ENCODE results near the gene ESRRA. TPM values are rescaled to one million over a fixed set of nuclear protein-coding genes. Genes with fewer than 3 reads are reported as not detected.

The ESRRA gene
- total and polyA plus RNA-seq, 2 of the 13 experiments (the other 11 are each of a cell fraction or from before 2014, with no cell fraction given) = 18.1 to 36.3 TPM

DNA sequence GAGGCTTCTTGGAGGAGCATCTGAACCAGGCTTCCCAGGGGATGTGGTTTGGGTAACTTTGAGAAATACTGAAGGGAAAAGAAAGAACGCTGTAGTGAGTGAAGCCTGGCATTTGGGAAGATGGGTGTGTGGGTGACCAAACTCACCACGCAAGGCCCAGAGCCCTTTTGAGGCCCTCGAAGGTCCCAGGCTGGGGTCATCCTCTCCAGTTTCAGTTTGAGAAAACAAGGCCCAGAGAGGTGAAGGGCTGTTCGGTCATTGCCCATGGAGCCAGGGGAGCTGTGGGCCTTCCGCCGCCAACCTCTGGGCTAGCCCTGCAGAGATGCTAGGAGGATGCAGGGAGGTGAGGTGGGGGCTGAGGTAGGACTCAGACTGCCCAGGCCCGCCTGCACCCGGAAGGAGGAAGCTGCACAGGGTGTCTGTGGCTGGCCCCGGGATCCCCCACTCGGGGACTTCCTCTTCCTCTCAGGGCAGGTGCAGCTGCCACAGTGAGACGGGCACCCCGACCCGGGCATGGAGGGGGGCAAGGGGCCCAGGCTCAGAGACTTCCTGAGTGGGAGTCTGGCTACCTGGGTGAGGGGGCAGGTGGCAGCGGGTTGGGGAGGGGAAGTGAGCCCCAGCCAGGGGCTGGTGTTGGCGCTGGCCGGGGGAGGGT lies 34.6 kb downstream of the ESRRA start, which contains the start of gene CCDC88B:
Gene CCDC88B (plus strand): TSS at position 451 of the 655 bp plus-strand sequence. CDS start 63 bp downstream, at position 514.
- no peak for FAIRE-seq
- no peak within 1 kb of the TSS for H3K27ac ChIP-seq (ENCODE audit: extremely low read length, insufficient read depth, low read length)
- in situ Hi-C loops (cut with HindIII; ENCODE audit: extremely low pct_ligation_motif_present, low pct_unique_long_range_greater_than_20kb) = no loop called here
- peaks cover 3 to 40% of the 10 kb centered on the region in 2 experiments; a peak in 3 of 5 replicates for H3K27me3 ChIP-seq (ENCODE audit: control insufficient read depth in 1 of 2, insufficient read depth in 2 of 2, low read length in 2 of 2)
- CTCF ChIA-PET (ENCODE audit: low intra/inter-chr PET ratio, low total read pairs) = interaction anchor here (0.8 kb wide), 1 partner anchor 16 kb away, joined by 3 read pairs; no protein-coding TSS in a partner anchor
- H3K9me3 ChIP-seq (ENCODE audit: low read length) = no peaks in the 10 kb centered on the region
- no peaks in the 10 kb centered on the region for H3K79me2 ChIP-seq (ENCODE audit: insufficient read depth, low read length)
- H3K9ac ChIP-seq (ENCODE audit: insufficient read depth, low read depth, low read length) = no peak within 1 kb of the TSS
- peaks cover 36% of the 10 kb centered on the region for H3K4me1 ChIP-seq (ENCODE audit: insufficient read depth, low read length)
- POLR2A ChIA-PET = no interaction called here
- peak within 1 kb of the TSS; percentile 55 for H3K4me2 ChIP-seq (ENCODE audit: low read depth, low read length)
- intact Hi-C loops (cut with micrococcal nuclease; ENCODE audit: unreplicated experiment) = no loop called here
- no TSS peak for BruUV-seq (replicated peaks)
- peak within 1 kb of the TSS; percentile 12 to 58 (median 27); a peak in 1 of 6 replicates for H3K4me3 ChIP-seq (replicated peaks in 1 of 3; ENCODE audit: insufficient read depth in 1 of 3, low read depth in 2 of 3, low read length in 3 of 3)
- no peak for DNase-seq (ENCODE audit: low spot score)
- 54% methylated on average over 7 of the region's 16 CpGs for WGBS (ENCODE audit: low lambda C conversion rate)
- no peak for ATAC-seq
- no peak within 1 kb of the TSS for H2AFZ ChIP-seq (ENCODE audit: low read length)
- no peaks in the 10 kb centered on the region for H3K36me3 ChIP-seq (replicated peaks in 1 of 2; ENCODE audit: control insufficient read depth in 1 of 2, insufficient read depth in 2 of 2, low read length in 2 of 2)
- H4K20me1 ChIP-seq (ENCODE audit: insufficient read depth, low read length) = no peaks in the 10 kb centered on the region
- TF ChIP-seq THYN1 (CRISPR knock-in tag; IDR thresholded peaks at IDR 0.05; ENCODE audit: borderline replicate concordance, low read depth) (no peak), NFYB (CRISPR knock-in tag; IDR thresholded peaks at IDR 0.05) (no peak), CTCF (CRISPR knock-in tag; IDR thresholded peaks at IDR 0.05) (no peak), RNF2 (conservative IDR thresholded peaks at IDR 0.05; ENCODE audit: low read depth) (no peak), PAF1 (CRISPR knock-in tag; IDR thresholded peaks at IDR 0.05) (no peak), THAP11 (CRISPR knock-in tag; IDR thresholded peaks at IDR 0.05) (no peak), NFIC (IDR thresholded peaks at IDR 0.05; ENCODE audit: low read length) (no peak), POLR2AphosphoS2 (IDR thresholded peaks at IDR 0.05; ENCODE audit: low read depth, low read length) (no peak), GLI4 (CRISPR knock-in tag; IDR thresholded peaks at IDR 0.05; ENCODE audit: borderline replicate concordance) (no peak), ZNF674 (CRISPR knock-in tag; IDR thresholded peaks at IDR 0.05; ENCODE audit: low read depth) (no peak), ZSCAN25 (CRISPR knock-in tag; IDR thresholded peaks at IDR 0.05) (no peak), KLF6 (CRISPR knock-in tag; IDR thresholded peaks at IDR 0.05) (no peak), ZMAT3 (CRISPR knock-in tag; conservative IDR thresholded peaks at IDR 0.05) (no peak), HCFC1 (IDR thresholded peaks at IDR 0.05; ENCODE audit: low read depth, low read length) (no peak)
- TF ChIP-seq, protein P1, sequence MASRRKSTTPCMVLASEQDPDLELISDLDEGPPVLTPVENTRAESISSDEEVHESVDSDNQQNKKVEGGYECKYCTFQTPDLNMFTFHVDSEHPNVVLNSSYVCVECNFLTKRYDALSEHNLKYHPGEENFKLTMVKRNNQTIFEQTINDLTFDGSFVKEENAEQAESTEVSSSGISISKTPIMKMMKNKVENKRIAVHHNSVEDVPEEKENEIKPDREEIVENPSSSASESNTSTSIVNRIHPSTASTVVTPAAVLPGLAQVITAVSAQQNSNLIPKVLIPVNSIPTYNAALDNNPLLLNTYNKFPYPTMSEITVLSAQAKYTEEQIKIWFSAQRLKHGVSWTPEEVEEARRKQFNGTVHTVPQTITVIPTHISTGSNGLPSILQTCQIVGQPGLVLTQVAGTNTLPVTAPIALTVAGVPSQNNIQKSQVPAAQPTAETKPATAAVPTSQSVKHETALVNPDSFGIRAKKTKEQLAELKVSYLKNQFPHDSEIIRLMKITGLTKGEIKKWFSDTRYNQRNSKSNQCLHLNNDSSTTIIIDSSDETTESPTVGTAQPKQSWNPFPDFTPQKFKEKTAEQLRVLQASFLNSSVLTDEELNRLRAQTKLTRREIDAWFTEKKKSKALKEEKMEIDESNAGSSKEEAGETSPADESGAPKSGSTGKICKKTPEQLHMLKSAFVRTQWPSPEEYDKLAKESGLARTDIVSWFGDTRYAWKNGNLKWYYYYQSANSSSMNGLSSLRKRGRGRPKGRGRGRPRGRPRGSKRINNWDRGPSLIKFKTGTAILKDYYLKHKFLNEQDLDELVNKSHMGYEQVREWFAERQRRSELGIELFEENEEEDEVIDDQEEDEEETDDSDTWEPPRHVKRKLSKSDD (CRISPR knock-in tag; IDR thresholded peaks at IDR 0.05; ENCODE audit: low read depth) = no peak
- TF ChIP-seq, protein P2, sequence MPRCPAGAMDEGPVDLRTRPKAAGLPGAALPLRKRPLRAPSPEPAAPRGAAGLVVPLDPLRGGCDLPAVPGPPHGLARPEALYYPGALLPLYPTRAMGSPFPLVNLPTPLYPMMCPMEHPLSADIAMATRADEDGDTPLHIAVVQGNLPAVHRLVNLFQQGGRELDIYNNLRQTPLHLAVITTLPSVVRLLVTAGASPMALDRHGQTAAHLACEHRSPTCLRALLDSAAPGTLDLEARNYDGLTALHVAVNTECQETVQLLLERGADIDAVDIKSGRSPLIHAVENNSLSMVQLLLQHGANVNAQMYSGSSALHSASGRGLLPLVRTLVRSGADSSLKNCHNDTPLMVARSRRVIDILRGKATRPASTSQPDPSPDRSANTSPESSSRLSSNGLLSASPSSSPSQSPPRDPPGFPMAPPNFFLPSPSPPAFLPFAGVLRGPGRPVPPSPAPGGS (CRISPR knock-in tag; IDR thresholded peaks at IDR 0.05) = no peak
- TF ChIP-seq, protein P3, sequence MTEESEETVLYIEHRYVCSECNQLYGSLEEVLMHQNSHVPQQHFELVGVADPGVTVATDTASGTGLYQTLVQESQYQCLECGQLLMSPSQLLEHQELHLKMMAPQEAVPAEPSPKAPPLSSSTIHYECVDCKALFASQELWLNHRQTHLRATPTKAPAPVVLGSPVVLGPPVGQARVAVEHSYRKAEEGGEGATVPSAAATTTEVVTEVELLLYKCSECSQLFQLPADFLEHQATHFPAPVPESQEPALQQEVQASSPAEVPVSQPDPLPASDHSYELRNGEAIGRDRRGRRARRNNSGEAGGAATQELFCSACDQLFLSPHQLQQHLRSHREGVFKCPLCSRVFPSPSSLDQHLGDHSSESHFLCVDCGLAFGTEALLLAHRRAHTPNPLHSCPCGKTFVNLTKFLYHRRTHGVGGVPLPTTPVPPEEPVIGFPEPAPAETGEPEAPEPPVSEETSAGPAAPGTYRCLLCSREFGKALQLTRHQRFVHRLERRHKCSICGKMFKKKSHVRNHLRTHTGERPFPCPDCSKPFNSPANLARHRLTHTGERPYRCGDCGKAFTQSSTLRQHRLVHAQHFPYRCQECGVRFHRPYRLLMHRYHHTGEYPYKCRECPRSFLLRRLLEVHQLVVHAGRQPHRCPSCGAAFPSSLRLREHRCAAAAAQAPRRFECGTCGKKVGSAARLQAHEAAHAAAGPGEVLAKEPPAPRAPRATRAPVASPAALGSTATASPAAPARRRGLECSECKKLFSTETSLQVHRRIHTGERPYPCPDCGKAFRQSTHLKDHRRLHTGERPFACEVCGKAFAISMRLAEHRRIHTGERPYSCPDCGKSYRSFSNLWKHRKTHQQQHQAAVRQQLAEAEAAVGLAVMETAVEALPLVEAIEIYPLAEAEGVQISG (CRISPR knock-in tag; IDR thresholded peaks at IDR 0.05) = no peak
